Heart left ventricle (tissue), 13 donors: Measurements from ENCODE around the gene APP.

Experiments
- POLR2A ChIP-seq, 2 donors: fragments of 450-650 bp; IDR thresholded peaks; one replicate each; pipeline ENCODE4 v1.6.1; 2017; ENCODE audit warnings: antibody characterized with exemption in 2 of 2, mild to moderate bottlenecking in 2 of 2, moderate library complexity in 2 of 2
- TF ChIP-seq, protein P1 (sequence below), 12 donors: fragments of 200-600 bp; sonication (generic) in 4 of 12; IDR thresholded peaks; one replicate each; pipeline versions ENCODE4 v1.5.0 to v1.8.0; 2018 to 2022; ENCODE audit warnings: antibody characterized with exemption in 12 of 12, mild to moderate bottlenecking in 5 of 12
- donor health status: ischemic (EF 13 %, LVEDD 7.1; RV severe dilation, severe dysfunction).
- donor health status: DM: no; HTN: yes; CAD: no.
- donor health status: DM: no; HTN: no; CAD: no.
- donor health status: ischemic (EF 25% LVEDD 6.9; RV normal size, moderate dysfunction).
- donor health status: ischemic (EF 25% LVEDD 5.7; RV mildly dilated, moderate dysfunction).
- donor health status: ischemic (EF 35%, LVEDD 5.7; RV mildly dilated, moderate dysfunction).
- donor health status: nonischemic (EF 11% LVEDD 7.7; RV severe dilation, severe dysfunction).
- donor health status: DM: yes; HTN: yes; CAD: no.
- donor health status: PGD.
- donor health status: ischemic (EF 29% LVEDD 5.4; RV normal size, mild dysfunction).
- donor health status: nonischemic (EF 23%, LVEDD 6.1; RV moderate dilation, normal function).

- TF ChIP-seq, protein P1, sequence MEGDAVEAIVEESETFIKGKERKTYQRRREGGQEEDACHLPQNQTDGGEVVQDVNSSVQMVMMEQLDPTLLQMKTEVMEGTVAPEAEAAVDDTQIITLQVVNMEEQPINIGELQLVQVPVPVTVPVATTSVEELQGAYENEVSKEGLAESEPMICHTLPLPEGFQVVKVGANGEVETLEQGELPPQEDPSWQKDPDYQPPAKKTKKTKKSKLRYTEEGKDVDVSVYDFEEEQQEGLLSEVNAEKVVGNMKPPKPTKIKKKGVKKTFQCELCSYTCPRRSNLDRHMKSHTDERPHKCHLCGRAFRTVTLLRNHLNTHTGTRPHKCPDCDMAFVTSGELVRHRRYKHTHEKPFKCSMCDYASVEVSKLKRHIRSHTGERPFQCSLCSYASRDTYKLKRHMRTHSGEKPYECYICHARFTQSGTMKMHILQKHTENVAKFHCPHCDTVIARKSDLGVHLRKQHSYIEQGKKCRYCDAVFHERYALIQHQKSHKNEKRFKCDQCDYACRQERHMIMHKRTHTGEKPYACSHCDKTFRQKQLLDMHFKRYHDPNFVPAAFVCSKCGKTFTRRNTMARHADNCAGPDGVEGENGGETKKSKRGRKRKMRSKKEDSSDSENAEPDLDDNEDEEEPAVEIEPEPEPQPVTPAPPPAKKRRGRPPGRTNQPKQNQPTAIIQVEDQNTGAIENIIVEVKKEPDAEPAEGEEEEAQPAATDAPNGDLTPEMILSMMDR (IDR thresholded peaks at IDR 0.05): no peak
- TF ChIP-seq POLR2A (IDR thresholded peaks at IDR 0.05): no peak
These were observed 202.6 kb downstream of the APP start for GRCh38 chr21:25967901-25968438.
